A549 (cell line): ENCODE results near the gene UBL7.

Experiments
- CEBPB ChIP-seq, 2 experiments: fragments of >200 bp in 1 of 2; sonication (Bioruptor Twin) in 1 of 2; formaldehyde crosslinking in 1 of 2; IDR thresholded peaks; 2 replicates each; pipeline ENCODE4 v1.6.1; 2012 to 2016
- CHD2 ChIP-seq: fragments of 150-350 bp; IDR thresholded peaks from 2 replicates; pipeline ENCODE4 v1.6.1; 2014; ENCODE audit warnings: low read length; ENCODE audit not compliant: partially characterized antibody
- CTCF ChIP-seq: fragments of >200 bp; sonication (Bioruptor Twin); formaldehyde crosslinking; IDR thresholded peaks from 3 replicates; pipeline ENCODE4 v1.5.1; 2016
- EP300 ChIP-seq, 2 experiments: fragments of >200 bp; sonication (Bioruptor Twin); formaldehyde crosslinking; IDR thresholded peaks; 2 replicates in 1 of 2; 3 replicates in 1 of 2; pipeline ENCODE4 v1.6.1; 2016 to 2017
- ESRRA ChIP-seq: fragments of 150-350 bp; IDR thresholded peaks from 2 replicates; pipeline ENCODE4 v1.6.1; 2014; ENCODE audit warnings: mild to moderate bottlenecking, low read length, borderline replicate concordance
- FOSL2 ChIP-seq, 2 experiments: fragments of 450-650 bp in 1 of 2; fragments of >200 bp in 1 of 2; sonication (Bioruptor Twin) in 1 of 2; formaldehyde crosslinking; IDR thresholded peaks; 2 replicates each; pipeline versions ENCODE4 v1.5.0 to v1.6.1; 2016 to 2020; ENCODE audit warnings: mild to moderate bottlenecking in 1 of 2, moderate library complexity in 1 of 2
- POLR2A ChIP-seq: IDR thresholded peaks from 2 replicates; pipeline ENCODE4 v1.6.1; 2012; ENCODE audit warnings: mild to moderate bottlenecking, low read length
- POLR2AphosphoS2 ChIP-seq: conservative IDR thresholded peaks from 2 replicates; pipeline ENCODE4 v1.6.1; 2012; ENCODE audit warnings: low read length, improper control_type of control experiment, inconsistent platforms
- RNF2 ChIP-seq: fragments of 200-600 bp; sonication (generic); IDR thresholded peaks from 2 replicates; pipeline ENCODE4 v1.6.1; 2016; ENCODE audit warnings: low read depth, mild to moderate bottlenecking, antibody characterized with exemption, moderate library complexity, borderline replicate concordance
- SMC3 ChIP-seq: fragments of >200 bp; sonication (Bioruptor Twin); formaldehyde crosslinking; IDR thresholded peaks from 3 replicates; pipeline ENCODE4 v1.6.1; 2018; ENCODE audit warnings: inconsistent platforms
- SREBF2 ChIP-seq: fragments of 450-650 bp; IDR thresholded peaks from 2 replicates; pipeline ENCODE4 v1.6.1; 2014; ENCODE audit warnings: mild to moderate bottlenecking, moderate library complexity

DNA sequence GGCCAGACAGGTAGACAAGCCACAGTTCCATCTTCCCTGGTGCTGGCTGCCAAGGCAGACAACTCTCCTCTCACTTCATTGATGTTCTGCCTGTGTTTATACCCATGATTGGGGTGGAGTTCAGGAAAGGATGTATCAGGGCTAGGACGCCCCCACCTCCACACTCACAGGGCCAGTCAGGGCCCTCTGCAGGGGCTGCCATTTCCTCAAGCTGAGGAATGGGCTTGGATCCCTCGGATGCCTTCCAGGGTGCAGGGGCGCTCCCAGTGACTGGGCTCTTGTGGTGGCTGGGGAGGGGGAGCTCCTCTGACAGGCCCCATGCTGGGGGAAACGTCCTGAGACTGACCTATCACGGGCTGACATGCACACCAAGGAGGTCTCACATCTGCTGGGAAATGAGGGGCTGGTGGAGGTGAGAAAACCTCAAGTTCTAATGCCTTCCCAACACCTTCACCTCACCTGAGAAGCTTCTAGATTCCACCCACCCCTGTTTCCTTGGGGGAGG, 58.6 kb downstream of the UBL7 start:
- no peak for TF ChIP-seq CHD2
- no peak for TF ChIP-seq CEBPB (IDR thresholded peaks at IDR 0.05)
- TF ChIP-seq EP300 (IDR thresholded peaks at IDR 0.05) = no peak
- TF ChIP-seq CTCF = no peak
- TF ChIP-seq POLR2A = no peak
- TF ChIP-seq POLR2AphosphoS2 = no peak
- TF ChIP-seq SMC3 = no peak
- no peak for TF ChIP-seq SREBF2
- no peak for TF ChIP-seq FOSL2 (IDR thresholded peaks at IDR 0.05)
- TF ChIP-seq FOSL2 (CRISPR knock-in tag; IDR thresholded peaks at IDR 0.05) = no peak
- TF ChIP-seq RNF2 = no peak
- no peak for TF ChIP-seq ESRRA
